ENCODE data around the gene KCNT1. TPM values are rescaled to one million over a fixed set of nuclear protein-coding genes. Genes with fewer than 3 reads are reported as not detected.

The KCNT1 gene
- total RNA-seq, 1 experiment from 2014 or later, result 0.17 TPM

DNA sequence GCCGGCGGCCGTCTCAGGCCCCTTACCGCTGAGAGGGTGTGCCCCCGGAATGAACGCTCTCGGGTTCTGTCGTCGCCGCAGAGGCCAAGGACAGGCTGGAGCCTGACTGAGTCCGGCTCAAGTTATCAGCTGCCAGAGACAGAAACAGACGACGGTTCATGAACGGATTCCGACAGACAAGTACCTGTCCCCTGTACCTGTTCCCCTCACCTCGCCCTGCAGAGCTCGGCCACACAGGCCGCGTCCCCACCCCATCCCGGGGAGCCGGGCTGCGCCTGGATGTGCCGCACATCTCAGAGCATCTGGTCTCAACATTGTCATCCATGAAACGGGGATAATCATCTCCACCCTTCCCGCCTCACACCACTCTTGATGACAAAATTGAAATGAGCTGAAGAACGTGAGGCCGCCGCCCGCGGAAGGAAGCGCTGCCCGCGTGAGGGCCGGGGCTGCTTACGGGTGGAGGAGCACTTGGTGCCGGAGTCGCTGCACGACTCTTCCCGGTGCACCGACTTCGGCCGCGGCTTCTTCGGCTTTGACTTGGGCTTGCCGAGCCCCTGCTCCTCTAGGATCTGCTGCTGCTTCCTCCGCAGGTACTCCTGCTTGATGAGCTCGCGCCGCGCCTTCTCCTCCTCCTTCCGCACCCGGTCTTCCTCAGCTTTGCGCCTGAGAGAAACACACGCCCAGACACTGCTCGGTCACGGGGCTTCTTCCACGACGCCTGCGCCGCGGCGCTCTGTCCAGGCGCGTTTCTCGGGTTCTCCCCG lies 116.1 kb downstream of the KCNT1 start:
- Histone ChIP-seq H3K9me2 (ENCODE audit: insufficient read depth) (no peaks in the 10 kb centered on the region), H3K36me3 (ENCODE audit: control insufficient read depth in 1 of 2, insufficient read depth in 2 of 2, low read length in 2 of 2) (peaks cover 49 to 60% of the 10 kb centered on the region in 2 experiments), H3K4me3 (replicated peaks in 1 of 2; ENCODE audit: low read depth in 1 of 2, low read length in 2 of 2) (no peak overlapping the region), H3K4me2 (ENCODE audit: low read length) (no peak overlapping the region), H3K27ac (ENCODE audit: low read depth, low read length) (no peak overlapping the region), H3K9me3 (ENCODE audit: control insufficient read depth in 1 of 2, insufficient read depth in 1 of 2, low read depth in 1 of 2, low read length in 2 of 2) (no peaks in the 10 kb centered on the region), H3K27me3 (ENCODE audit: insufficient read depth, low read length) (no peaks in the 10 kb centered on the region), H3K9ac (ENCODE audit: low read length) (no peak overlapping the region), H3K79me2 (ENCODE audit: insufficient read depth, low read length) (peaks cover 4% of the 10 kb centered on the region; the same call in 1 of the 2 replicates), H4K20me1 (ENCODE audit: insufficient read depth) (no peaks in the 10 kb centered on the region), H2AFZ (ENCODE audit: low read depth, low read length, poor library complexity, severe bottlenecking) (no peak overlapping the region), H3K4me1 (ENCODE audit: control insufficient read depth in 1 of 2, insufficient read depth in 2 of 2, low read length in 2 of 2) (no peaks in the 10 kb centered on the region)
- intact Hi-C loops (cut with micrococcal nuclease), result no loop called here
- TF ChIP-seq, protein P1, sequence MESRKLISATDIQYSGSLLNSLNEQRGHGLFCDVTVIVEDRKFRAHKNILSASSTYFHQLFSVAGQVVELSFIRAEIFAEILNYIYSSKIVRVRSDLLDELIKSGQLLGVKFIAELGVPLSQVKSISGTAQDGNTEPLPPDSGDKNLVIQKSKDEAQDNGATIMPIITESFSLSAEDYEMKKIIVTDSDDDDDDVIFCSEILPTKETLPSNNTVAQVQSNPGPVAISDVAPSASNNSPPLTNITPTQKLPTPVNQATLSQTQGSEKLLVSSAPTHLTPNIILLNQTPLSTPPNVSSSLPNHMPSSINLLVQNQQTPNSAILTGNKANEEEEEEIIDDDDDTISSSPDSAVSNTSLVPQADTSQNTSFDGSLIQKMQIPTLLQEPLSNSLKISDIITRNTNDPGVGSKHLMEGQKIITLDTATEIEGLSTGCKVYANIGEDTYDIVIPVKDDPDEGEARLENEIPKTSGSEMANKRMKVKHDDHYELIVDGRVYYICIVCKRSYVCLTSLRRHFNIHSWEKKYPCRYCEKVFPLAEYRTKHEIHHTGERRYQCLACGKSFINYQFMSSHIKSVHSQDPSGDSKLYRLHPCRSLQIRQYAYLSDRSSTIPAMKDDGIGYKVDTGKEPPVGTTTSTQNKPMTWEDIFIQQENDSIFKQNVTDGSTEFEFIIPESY (IDR thresholded peaks at IDR 0.05; ENCODE audit: extremely low read depth, insufficient replicate concordance, low read length), result no peak
- TF ChIP-seq EGR1 (IDR thresholded peaks at IDR 0.05; ENCODE audit: low read depth) (no peak), SP1 (IDR thresholded peaks at IDR 0.05; ENCODE audit: low read depth) (no peak), POLR2AphosphoS5 (IDR thresholded peaks at IDR 0.05; ENCODE audit: low read depth, low read length) (no peak), RAD21 (IDR thresholded peaks at IDR 0.05; ENCODE audit: low read depth) (no peak), SRF (IDR thresholded peaks at IDR 0.05; ENCODE audit: low read depth) (no peak), ZNF274 (IDR thresholded peaks at IDR 0.05; ENCODE audit: low read depth, low read length) (no peak), ELF1 (IDR thresholded peaks at IDR 0.05; ENCODE audit: borderline replicate concordance, low read depth) (no peak), CBX3 (IDR thresholded peaks at IDR 0.05; ENCODE audit: low read depth) (no peak), FOSL1 (IDR thresholded peaks at IDR 0.05; ENCODE audit: low read depth) (no peak), TCF7L2 (IDR thresholded peaks at IDR 0.05; ENCODE audit: borderline replicate concordance, extremely low read depth, insufficient read depth, insufficient read length) (no peak), ZFX (IDR thresholded peaks at IDR 0.05) (no peak), POLR2A (IDR thresholded peaks at IDR 0.05; ENCODE audit: borderline replicate concordance, extremely low read depth, insufficient read depth, insufficient read length) (no peak), SIN3A (IDR thresholded peaks at IDR 0.05; ENCODE audit: low read depth) (no peak), EZH2 (IDR thresholded peaks at IDR 0.05) (no peak), JUND (IDR thresholded peaks at IDR 0.05) (no peak)
- TF ChIP-seq, protein P2, sequence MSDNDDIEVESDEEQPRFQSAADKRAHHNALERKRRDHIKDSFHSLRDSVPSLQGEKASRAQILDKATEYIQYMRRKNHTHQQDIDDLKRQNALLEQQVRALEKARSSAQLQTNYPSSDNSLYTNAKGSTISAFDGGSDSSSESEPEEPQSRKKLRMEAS (IDR thresholded peaks at IDR 0.05), result no peak
- TF ChIP-seq, protein P3, sequence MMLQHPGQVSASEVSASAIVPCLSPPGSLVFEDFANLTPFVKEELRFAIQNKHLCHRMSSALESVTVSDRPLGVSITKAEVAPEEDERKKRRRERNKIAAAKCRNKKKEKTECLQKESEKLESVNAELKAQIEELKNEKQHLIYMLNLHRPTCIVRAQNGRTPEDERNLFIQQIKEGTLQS (IDR thresholded peaks at IDR 0.05), result no peak
- TF ChIP-seq, protein P4, sequence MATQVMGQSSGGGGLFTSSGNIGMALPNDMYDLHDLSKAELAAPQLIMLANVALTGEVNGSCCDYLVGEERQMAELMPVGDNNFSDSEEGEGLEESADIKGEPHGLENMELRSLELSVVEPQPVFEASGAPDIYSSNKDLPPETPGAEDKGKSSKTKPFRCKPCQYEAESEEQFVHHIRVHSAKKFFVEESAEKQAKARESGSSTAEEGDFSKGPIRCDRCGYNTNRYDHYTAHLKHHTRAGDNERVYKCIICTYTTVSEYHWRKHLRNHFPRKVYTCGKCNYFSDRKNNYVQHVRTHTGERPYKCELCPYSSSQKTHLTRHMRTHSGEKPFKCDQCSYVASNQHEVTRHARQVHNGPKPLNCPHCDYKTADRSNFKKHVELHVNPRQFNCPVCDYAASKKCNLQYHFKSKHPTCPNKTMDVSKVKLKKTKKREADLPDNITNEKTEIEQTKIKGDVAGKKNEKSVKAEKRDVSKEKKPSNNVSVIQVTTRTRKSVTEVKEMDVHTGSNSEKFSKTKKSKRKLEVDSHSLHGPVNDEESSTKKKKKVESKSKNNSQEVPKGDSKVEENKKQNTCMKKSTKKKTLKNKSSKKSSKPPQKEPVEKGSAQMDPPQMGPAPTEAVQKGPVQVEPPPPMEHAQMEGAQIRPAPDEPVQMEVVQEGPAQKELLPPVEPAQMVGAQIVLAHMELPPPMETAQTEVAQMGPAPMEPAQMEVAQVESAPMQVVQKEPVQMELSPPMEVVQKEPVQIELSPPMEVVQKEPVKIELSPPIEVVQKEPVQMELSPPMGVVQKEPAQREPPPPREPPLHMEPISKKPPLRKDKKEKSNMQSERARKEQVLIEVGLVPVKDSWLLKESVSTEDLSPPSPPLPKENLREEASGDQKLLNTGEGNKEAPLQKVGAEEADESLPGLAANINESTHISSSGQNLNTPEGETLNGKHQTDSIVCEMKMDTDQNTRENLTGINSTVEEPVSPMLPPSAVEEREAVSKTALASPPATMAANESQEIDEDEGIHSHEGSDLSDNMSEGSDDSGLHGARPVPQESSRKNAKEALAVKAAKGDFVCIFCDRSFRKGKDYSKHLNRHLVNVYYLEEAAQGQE (IDR thresholded peaks at IDR 0.05; ENCODE audit: low read depth), result no peak
- TF ChIP-seq, protein P5, sequence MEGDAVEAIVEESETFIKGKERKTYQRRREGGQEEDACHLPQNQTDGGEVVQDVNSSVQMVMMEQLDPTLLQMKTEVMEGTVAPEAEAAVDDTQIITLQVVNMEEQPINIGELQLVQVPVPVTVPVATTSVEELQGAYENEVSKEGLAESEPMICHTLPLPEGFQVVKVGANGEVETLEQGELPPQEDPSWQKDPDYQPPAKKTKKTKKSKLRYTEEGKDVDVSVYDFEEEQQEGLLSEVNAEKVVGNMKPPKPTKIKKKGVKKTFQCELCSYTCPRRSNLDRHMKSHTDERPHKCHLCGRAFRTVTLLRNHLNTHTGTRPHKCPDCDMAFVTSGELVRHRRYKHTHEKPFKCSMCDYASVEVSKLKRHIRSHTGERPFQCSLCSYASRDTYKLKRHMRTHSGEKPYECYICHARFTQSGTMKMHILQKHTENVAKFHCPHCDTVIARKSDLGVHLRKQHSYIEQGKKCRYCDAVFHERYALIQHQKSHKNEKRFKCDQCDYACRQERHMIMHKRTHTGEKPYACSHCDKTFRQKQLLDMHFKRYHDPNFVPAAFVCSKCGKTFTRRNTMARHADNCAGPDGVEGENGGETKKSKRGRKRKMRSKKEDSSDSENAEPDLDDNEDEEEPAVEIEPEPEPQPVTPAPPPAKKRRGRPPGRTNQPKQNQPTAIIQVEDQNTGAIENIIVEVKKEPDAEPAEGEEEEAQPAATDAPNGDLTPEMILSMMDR (IDR thresholded peaks at IDR 0.05 in 2 of 3, conservative IDR thresholded peaks at IDR 0.05 in 1 of 3; ENCODE audit: borderline replicate concordance in 1 of 3, insufficient read depth in 1 of 3, low read depth in 2 of 3, low read length in 2 of 3), result no peak
- ChIA-PET POLR2A (no interaction called here), RAD21 (ENCODE audit: low non-redundant PET in 1 of 2, low total read pairs in 2 of 2, uncharacterized antibody in 2 of 2, unreplicated experiment in 2 of 2) (no interaction called here), CTCF (no interaction called here)
- DNase-seq (ENCODE audit: low read depth, low spot score), result no peak
- no TSS peak for BruUV-seq (replicated peaks)
- ATAC-seq, result no peak

Measured in HCT116 (cell line).